ENCODE measurements around the gene MMP21. TPM values are rescaled to one million over a fixed set of nuclear protein-coding genes. Genes with fewer than 3 reads are reported as not detected.

The MMP21 gene
- total and polyA plus RNA-seq, 8 donors, result 0.12 to 0.35 (median 0.14) TPM; not detected in 1

DNA sequence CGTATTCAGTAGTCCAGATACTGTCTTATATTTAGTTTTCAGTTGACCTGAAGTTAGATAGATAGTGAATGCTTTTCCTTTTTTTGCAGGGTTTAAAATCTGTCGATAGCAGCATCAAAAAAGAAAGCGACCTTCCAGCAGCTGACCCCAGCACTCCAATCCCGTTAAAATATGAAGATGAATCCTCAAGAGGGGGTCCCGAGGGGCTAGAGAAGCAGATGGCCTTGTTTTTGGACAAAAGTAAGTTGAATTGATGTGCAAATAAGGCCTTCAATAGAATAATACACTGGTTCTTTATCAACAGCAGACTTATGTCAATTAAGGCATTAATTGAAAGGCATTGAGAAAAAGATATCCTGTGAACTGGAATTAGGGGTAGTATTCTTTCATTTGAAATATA lies 37.4 kb downstream of the MMP21 start:
- Histone ChIP-seq H3K27me3 (no peaks in the 10 kb centered on the region), H3K4me3 (no peak overlapping the region), H3K9me3 (no peaks in the 10 kb centered on the region), H3K36me3 (peaks cover 0 to 96% (median 58%) of the 10 kb centered on the region in 3 donors), H3K27ac (no peak overlapping the region), H3K4me1 (no peaks in the 10 kb centered on the region)
- TF ChIP-seq, protein P1, sequence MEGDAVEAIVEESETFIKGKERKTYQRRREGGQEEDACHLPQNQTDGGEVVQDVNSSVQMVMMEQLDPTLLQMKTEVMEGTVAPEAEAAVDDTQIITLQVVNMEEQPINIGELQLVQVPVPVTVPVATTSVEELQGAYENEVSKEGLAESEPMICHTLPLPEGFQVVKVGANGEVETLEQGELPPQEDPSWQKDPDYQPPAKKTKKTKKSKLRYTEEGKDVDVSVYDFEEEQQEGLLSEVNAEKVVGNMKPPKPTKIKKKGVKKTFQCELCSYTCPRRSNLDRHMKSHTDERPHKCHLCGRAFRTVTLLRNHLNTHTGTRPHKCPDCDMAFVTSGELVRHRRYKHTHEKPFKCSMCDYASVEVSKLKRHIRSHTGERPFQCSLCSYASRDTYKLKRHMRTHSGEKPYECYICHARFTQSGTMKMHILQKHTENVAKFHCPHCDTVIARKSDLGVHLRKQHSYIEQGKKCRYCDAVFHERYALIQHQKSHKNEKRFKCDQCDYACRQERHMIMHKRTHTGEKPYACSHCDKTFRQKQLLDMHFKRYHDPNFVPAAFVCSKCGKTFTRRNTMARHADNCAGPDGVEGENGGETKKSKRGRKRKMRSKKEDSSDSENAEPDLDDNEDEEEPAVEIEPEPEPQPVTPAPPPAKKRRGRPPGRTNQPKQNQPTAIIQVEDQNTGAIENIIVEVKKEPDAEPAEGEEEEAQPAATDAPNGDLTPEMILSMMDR (IDR thresholded peaks at IDR 0.05), result no peak
- ATAC-seq, result no peak
- WGBS, 2 donors, result 85 to 91% methylated on average over 5 of the region's 5 CpGs
- no peak for FAIRE-seq
- DNase-seq, result no peak
- intact Hi-C loops (cut with DNase I), result no loop called here

DNA sequence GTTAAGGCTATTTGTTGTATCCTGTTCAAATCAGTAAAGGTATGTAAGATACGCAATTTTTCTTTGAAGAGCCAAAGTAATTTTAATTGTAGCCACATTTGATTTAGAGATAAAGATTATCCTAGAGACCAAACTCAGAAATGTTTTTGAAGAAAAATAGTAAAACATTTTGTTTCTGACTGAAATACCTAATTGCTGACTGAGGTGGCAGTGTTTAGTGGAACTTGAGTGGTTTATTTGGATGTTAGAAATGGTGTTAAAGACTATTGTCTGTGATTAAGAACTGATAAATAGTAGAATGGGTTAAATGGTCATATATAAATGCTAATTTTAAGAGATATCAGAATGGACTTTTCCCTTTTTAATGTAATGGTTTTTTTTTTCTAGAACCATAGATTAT lies 40.8 kb downstream of the MMP21 start:
- peaks cover 3 to 99% (median 59%) of the 10 kb centered on the region in 3 donors for H3K36me3 ChIP-seq
- H3K4me3 ChIP-seq, result no peak overlapping the region
- H3K27ac ChIP-seq, result no peak overlapping the region
- DNase-seq, result no peak
- H3K9me3 ChIP-seq, result no peaks in the 10 kb centered on the region
- intact Hi-C loops (cut with DNase I), result no loop called here
- no peak for ATAC-seq
- 83 to 88% methylated on average over 1 of the region's 1 CpG for WGBS, 2 donors
- no peaks in the 10 kb centered on the region for H3K4me1 ChIP-seq
- H3K27me3 ChIP-seq, result no peaks in the 10 kb centered on the region
- peak; percentile 9 for FAIRE-seq
- TF ChIP-seq, protein P1 (IDR thresholded peaks at IDR 0.05), result no peak

DNA sequence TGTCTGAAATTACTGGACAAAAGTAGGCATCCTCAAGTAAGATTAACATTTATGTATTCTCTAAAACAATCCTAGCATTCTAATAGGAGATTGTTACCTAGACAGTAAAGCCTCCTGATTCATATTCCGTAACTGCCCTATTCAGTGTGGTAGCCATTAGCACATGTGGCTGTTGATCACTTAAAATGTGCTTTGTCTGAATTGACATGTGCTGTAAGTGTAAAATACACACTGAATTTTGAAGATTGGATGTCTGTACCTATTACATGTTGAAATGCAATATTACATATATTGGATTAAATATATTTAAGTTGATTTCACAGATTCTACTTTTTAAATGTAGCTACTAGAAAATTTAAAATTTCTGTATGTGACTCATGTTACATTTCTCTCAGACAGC lies 41.5 kb downstream of the MMP21 start:
- Histone ChIP-seq H3K27ac (no peak overlapping the region), H3K36me3 (peaks cover 6 to 99% (median 59%) of the 10 kb centered on the region in 3 donors), H3K4me1 (no peaks in the 10 kb centered on the region), H3K9me3 (no peaks in the 10 kb centered on the region), H3K27me3 (no peaks in the 10 kb centered on the region), H3K4me3 (no peak overlapping the region)
- no peak for DNase-seq
- TF ChIP-seq, protein P1 (IDR thresholded peaks at IDR 0.05), result no peak
- FAIRE-seq, result no peak
- ATAC-seq, result no peak
- intact Hi-C loops (cut with DNase I), result no loop called here
- 99 to 100% methylated on average over 1 of the region's 1 CpG for WGBS, 2 donors

DNA sequence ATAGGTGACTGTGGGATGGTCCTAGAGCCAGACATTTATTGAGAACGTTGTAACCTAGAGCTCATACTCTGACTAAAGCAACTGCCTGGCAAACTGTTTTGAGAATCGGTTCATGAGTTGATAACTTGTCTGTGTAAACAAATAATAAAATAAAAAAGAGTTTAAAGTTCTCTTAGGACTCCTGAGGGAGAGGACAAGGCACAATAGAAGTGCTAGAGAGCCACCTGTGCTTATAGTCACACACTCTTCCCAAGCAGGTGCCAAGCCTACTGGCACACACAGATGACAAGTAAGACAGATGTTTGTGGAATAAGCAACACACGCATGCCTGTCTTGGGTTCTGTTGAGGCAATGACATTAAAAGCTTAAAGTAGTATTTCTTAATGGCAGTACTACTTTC lies 48.2 kb downstream of the MMP21 start:
- peaks cover 6 to 73% (median 44%) of the 10 kb centered on the region in 3 donors for H3K36me3 ChIP-seq
- H3K27ac ChIP-seq, result peak overlapping the region; percentile 30 to 71 (median 46)
- intact Hi-C loops (cut with DNase I), result no loop called here
- TF ChIP-seq, protein P1 (IDR thresholded peaks at IDR 0.05), result no peak
- H3K9me3 ChIP-seq, result no peaks in the 10 kb centered on the region
- peak; percentile 38 to 67 (median 61) for ATAC-seq
- WGBS, 2 donors, result 23 to 31% methylated on average over 3 of the region's 3 CpGs
- peak in 1 of 6 donors; percentile 23 for DNase-seq
- H3K4me1 ChIP-seq, result peaks cover 0 to 18% (median 16%) of the 10 kb centered on the region in 3 donors
- FAIRE-seq, result no peak
- no peak overlapping the region for H3K4me3 ChIP-seq
- H3K27me3 ChIP-seq, result no peaks in the 10 kb centered on the region

DNA sequence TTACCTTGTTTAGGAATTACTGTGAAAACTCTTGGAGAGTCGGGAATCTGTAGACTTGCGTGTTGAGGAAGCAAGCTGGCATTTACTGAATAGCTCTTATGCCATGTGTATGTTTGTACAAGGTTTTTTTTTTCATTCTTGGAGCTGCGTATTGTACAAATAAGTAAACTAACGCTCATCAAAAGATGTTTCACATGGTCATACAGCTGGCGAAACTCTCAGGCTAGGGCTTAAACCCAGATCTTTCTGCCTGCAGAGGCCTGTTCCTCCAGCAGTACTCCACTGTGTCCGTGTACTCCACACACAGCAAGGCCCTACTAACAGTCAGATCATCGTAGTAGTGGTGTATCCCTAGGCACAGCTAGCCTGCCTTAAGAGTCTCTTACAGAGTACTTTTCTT lies 48.7 kb downstream of the MMP21 start:
- Histone ChIP-seq H3K4me1 (peaks cover under 1 to 21% (median 18%) of the 10 kb centered on the region in 3 donors), H3K9me3 (no peaks in the 10 kb centered on the region), H3K36me3 (peaks cover 6 to 68% (median 44%) of the 10 kb centered on the region in 3 donors), H3K27ac (peak overlapping the region; percentile 30 to 71 (median 46)), H3K4me3 (no peak overlapping the region), H3K27me3 (no peaks in the 10 kb centered on the region)
- no peak for FAIRE-seq
- peak in 4 of 6 donors; percentile 53 to 80 (median 68) for DNase-seq
- TF ChIP-seq, protein P1 (IDR thresholded peaks at IDR 0.05), result no peak
- WGBS, 2 donors, result 42 to 45% methylated on average over 7 of the region's 7 CpGs
- peak; percentile 84 to 94 (median 92) for ATAC-seq
- intact Hi-C loops (cut with DNase I), result no loop called here

Measured in pancreas (tissue), 10 donors.